Testis (tissue), 3 donors: ENCODE results near the gene TMEM91. TPM values are rescaled to one million over a fixed set of nuclear protein-coding genes. Genes with fewer than 3 reads are reported as not detected.
"Not testable (repeated sequence)": the region's sequence is repeated elsewhere in the genome, so short reads cannot be mapped to it uniquely, and the experiment has no call there.

ENCODE experiments used
- DNase-seq: peaks from one replicate; pipeline ENCODE4 v3.0.0-alpha.2; 2019
- H3K27ac ChIP-seq, 2 donors: fragments of 200-600 bp; sonication (generic); one replicate each; pipeline ENCODE4 v1.5.1; 2019
- H3K27me3 ChIP-seq: fragments of 200-600 bp; sonication (generic); one replicate; pipeline ENCODE4 v1.5.1; 2019
- H3K36me3 ChIP-seq: fragments of 200-600 bp; sonication (generic); one replicate; pipeline ENCODE4 v1.5.1; 2017; ENCODE audit warnings: low read depth; ENCODE audit errors: missing control alignments
- H3K4me1 ChIP-seq: fragments of 200-600 bp; sonication (generic); one replicate; pipeline ENCODE4 v1.5.1; 2019
- H3K4me3 ChIP-seq, 2 donors: fragments of 200-600 bp; sonication (generic); one replicate each; pipeline ENCODE4 v1.5.1; 2017 to 2019
- H3K9me3 ChIP-seq: fragments of 200-600 bp; sonication (generic); one replicate; pipeline ENCODE4 v1.5.1; 2017
- POLR2A ChIP-seq: fragments of 450-650 bp; IDR thresholded peaks from one replicate; pipeline ENCODE4 v1.6.1; 2017; ENCODE audit warnings: antibody characterized with exemption, mild to moderate bottlenecking, moderate library complexity
- WGBS, 2 donors: methylation state at CpG; one replicate each; pipeline ENCODE4 v1.1.5; 2018; 5-methylcytosine and 5-hydroxymethylcytosine counted together
- intact Hi-C: fragments of 100-400 bp; cut with DNase I; formaldehyde crosslinking; loops from one replicate; pipeline ENCODE4 v1.15.1; 2023; ENCODE audit warnings: low total_unique reads
- polyA plus RNA-seq: library from polyadenylated mRNA; stranded (reverse); fragments of 350-450 nt; fragmentation: Illumina TruSeq; extraction: RNeasy Lipid Tissue Mini Kit (QIAGEN cat#74804); gene quantifications from one replicate; pipeline ENCODE4 v1.2.3, GENCODE V29; 2014; ENCODE audit warnings: low read depth, low replicate concordance; ENCODE audit not compliant: insufficient read depth
- total RNA-seq, 2 donors: library from RNA; depleted of rRNA; stranded (reverse); fragments of >200 nt; gene quantifications; one replicate each; pipeline ENCODE4 v1.2.3, GENCODE V29; 2016
- TF ChIP-seq, protein P1 (sequence below), 3 experiments: fragments of 450-650 bp in 2 of 3; fragments of 200-600 bp in 1 of 3; sonication (generic) in 1 of 3; IDR thresholded peaks; one replicate each; pipeline ENCODE4 v1.5.1; 2016 to 2019; ENCODE audit warnings: antibody characterized with exemption in 3 of 3, mild to moderate bottlenecking in 2 of 3, moderate library complexity in 1 of 3

TMEM91 gene
- total and polyA plus RNA-seq, 3 donors from 2014 or later = 17.0 to 33.2 (median 32.9) TPM

DNA sequence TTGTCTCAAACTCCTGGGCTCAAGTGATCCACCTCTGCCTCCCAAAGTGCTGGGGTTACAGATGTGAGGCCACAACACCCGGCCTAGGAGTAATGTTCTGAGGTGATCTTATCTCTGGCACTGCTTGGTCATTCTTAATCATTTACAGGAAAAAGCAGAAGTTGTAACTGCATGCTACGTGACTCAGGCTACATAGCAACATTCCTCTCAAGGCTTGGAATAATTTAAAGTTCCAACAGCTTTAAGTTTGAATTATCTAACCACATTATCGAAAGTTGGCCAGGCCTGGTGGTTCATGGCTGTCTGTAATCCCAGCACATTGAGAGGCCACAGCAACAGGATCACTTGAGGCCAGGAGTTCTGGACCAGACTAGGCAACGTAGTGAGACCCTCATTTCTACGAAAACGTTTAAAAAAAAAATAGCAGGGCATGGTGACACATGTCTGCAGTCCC, 8.5 kb upstream of the TMEM91 start:
- no peak for TF ChIP-seq POLR2A
- TF ChIP-seq, protein P1, sequence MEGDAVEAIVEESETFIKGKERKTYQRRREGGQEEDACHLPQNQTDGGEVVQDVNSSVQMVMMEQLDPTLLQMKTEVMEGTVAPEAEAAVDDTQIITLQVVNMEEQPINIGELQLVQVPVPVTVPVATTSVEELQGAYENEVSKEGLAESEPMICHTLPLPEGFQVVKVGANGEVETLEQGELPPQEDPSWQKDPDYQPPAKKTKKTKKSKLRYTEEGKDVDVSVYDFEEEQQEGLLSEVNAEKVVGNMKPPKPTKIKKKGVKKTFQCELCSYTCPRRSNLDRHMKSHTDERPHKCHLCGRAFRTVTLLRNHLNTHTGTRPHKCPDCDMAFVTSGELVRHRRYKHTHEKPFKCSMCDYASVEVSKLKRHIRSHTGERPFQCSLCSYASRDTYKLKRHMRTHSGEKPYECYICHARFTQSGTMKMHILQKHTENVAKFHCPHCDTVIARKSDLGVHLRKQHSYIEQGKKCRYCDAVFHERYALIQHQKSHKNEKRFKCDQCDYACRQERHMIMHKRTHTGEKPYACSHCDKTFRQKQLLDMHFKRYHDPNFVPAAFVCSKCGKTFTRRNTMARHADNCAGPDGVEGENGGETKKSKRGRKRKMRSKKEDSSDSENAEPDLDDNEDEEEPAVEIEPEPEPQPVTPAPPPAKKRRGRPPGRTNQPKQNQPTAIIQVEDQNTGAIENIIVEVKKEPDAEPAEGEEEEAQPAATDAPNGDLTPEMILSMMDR (IDR thresholded peaks at IDR 0.05) = no peak
- intact Hi-C loops = no loop called here
- Histone ChIP-seq H3K27me3 (no peaks in the 10 kb centered on the region), H3K4me3 (no peak overlapping the region), H3K4me1 (peaks cover 14% of the 10 kb centered on the region), H3K36me3 (no peaks in the 10 kb centered on the region), H3K9me3 (no peaks in the 10 kb centered on the region), H3K27ac (no peak overlapping the region)
- DNase-seq = no peak
- 65 to 71% methylated on average over 6 of the region's 6 CpGs for WGBS, 2 donors

DNA sequence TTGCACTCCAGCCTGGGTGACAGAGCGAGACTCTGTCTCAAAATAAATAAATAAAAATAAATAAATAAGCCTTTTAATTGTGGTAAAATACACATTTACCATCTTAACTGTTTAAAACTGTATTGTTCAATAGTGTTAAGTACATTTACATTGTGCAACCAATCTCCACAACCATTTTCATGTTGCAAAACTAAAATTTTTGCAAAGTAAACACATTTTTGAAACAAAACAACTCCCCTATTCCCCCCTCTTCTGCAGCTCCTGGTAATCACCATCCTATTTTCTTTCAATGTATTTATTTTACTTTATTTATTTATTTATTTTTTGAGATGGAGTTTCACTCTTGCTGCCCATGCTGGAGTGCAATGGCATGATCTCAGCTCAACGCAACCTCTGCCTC, 6.6 kb upstream of the TMEM91 start:
- Histone ChIP-seq H3K27ac (no peak overlapping the region), H3K27me3 (no peaks in the 10 kb centered on the region), H3K4me1 (peaks cover 16% of the 10 kb centered on the region), H3K4me3 (no peak overlapping the region), H3K36me3 (no peaks in the 10 kb centered on the region), H3K9me3 (no peaks in the 10 kb centered on the region)
- DNase-seq = no peak
- 95 to 96% methylated on average over 2 of the region's 2 CpGs for WGBS, 2 donors
- intact Hi-C loops = no loop called here
- TF ChIP-seq POLR2A = no peak
- TF ChIP-seq, protein P1 (IDR thresholded peaks at IDR 0.05) = no peak

DNA sequence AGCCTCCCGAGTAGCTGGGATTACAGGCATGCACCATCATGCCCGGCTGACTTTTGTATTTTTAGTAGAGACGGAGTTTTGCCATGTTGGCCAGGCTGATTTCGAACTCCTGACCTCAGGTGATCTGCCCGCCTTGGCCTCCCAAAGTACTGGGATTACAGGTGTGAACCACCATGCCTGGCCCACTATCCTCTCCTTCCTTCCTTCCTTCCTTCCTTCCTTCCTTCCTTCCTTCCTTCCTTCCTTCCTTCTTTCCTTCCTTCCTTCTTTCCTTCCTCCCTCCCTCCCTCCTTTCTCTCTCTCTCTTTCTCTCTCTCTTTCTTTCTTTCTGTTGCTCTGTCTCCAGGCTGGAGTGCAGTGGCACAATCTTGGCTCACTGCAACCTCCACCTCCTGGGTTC, 5.2 kb upstream of the TMEM91 start:
- 95 to 96% methylated on average over 5 of the region's 5 CpGs for WGBS, 2 donors
- H3K27ac ChIP-seq, intact Hi-C loops, H3K27me3 ChIP-seq, DNase-seq, H3K4me3 ChIP-seq, H3K36me3 ChIP-seq, H3K9me3 ChIP-seq: not testable (repeated sequence)
- peaks cover 11% of the 10 kb centered on the region for H3K4me1 ChIP-seq

DNA sequence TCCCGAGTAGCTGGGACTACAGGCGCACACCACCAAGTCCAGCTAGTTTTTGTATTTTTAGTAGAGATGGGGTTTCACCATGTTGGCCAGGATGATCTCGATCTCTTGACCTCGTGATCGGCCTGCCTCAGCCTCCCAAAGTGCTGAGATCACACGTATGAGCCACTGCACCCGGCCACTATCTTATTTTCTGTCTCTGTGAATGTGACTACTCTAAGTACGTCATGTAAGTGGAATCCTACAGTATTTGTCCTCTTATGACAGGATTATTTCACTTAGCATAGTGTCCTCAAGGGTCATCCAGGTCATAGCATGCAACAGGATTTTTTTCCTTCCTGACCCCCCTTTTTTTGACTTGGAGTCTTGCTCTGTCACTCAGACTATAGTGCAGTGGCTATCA, 4.8 kb upstream of the TMEM91 start:
- H3K4me1 ChIP-seq = peaks cover 11% of the 10 kb centered on the region
- H3K9me3 ChIP-seq = no peaks in the 10 kb centered on the region
- no peak for TF ChIP-seq POLR2A
- TF ChIP-seq, protein P1 (IDR thresholded peaks at IDR 0.05) = no peak
- no peak overlapping the region for H3K27ac ChIP-seq
- no peaks in the 10 kb centered on the region for H3K27me3 ChIP-seq
- no peak overlapping the region for H3K4me3 ChIP-seq
- 94 to 97% methylated on average over 8 of the region's 8 CpGs for WGBS, 2 donors
- no peak for DNase-seq
- intact Hi-C loops = no loop called here
- H3K36me3 ChIP-seq = no peaks in the 10 kb centered on the region

- H3K27me3 ChIP-seq = no peaks in the 10 kb centered on the region
- no peak for DNase-seq
- H3K4me1 ChIP-seq = peaks cover 10% of the 10 kb centered on the region
- H3K27ac ChIP-seq = no peak overlapping the region
- WGBS, 2 donors = 56 to 63% methylated on average over 2 of the region's 2 CpGs
- H3K4me3 ChIP-seq = no peak overlapping the region
- TF ChIP-seq POLR2A = no peak
- TF ChIP-seq, protein P1 (IDR thresholded peaks at IDR 0.05) = no peak
- H3K36me3 ChIP-seq = no peaks in the 10 kb centered on the region
- H3K9me3 ChIP-seq = no peaks in the 10 kb centered on the region
- intact Hi-C loops = no loop called here
Measured at GRCh38 chr19:41372501-41372900, 3.8 kb upstream of the TMEM91 start.
